BE2C (cell line): Measurements from ENCODE around the gene ARAF.

ENCODE experiments used
- DNase-seq: peaks from one replicate; pipeline ENCODE4 v3.0.0-alpha.2; 2020
- H3K27me3 ChIP-seq: fragments of 250-450 bp; sonication (Bioruptor Pico); 2 replicates; pipeline ENCODE4 v1.5.1; 2020; ENCODE audit warnings: mild to moderate bottlenecking
- H3K36me3 ChIP-seq: fragments of 250-450 bp; sonication (Bioruptor Pico); 2 replicates; pipeline ENCODE4 v1.5.1; 2020; ENCODE audit warnings: mild to moderate bottlenecking
- H3K4me1 ChIP-seq: fragments of 250-450 bp; sonication (Bioruptor Pico); 2 replicates; pipeline ENCODE4 v1.5.1; 2020
- H3K4me3 ChIP-seq: 2 replicates; pipeline ENCODE4 v1.5.1; 2011; ENCODE audit warnings: low read depth, low read length
- H3K9me3 ChIP-seq: fragments of 250-450 bp; sonication (Bioruptor Pico); 2 replicates; pipeline ENCODE4 v1.5.1; 2020
- CTCF ChIP-seq: IDR thresholded peaks from 2 replicates; pipeline ENCODE4 v1.5.1; 2012; ENCODE audit warnings: mild to moderate bottlenecking, low read depth, low read length

ARAF gene

GRCh38 chrX:47619486-47620302 lies 58.7 kb downstream of the ARAF start, which contains the start of gene SYN1:
Gene SYN1 (minus strand): TSS chrX:47619857. CDS start chrX:47619728, 129 bp downstream.
- peak; percentile 86 for DNase-seq
- peak; percentile 10; the same call in 1 of the 2 replicates for TF ChIP-seq CTCF
- H3K4me1 ChIP-seq: no peaks in the 10 kb centered on the region
- no peaks in the 10 kb centered on the region for H3K9me3 ChIP-seq
- H3K27me3 ChIP-seq: no peaks in the 10 kb centered on the region
- H3K4me3 ChIP-seq: peak within 1 kb of the TSS; percentile 55
- H3K36me3 ChIP-seq: no peaks in the 10 kb centered on the region

- DNase-seq: no peak
- H3K4me1 ChIP-seq: no peaks in the 10 kb centered on the region
- no peaks in the 10 kb centered on the region for H3K9me3 ChIP-seq
- H3K27me3 ChIP-seq: no peaks in the 10 kb centered on the region
- TF ChIP-seq CTCF: no peak
- H3K4me3 ChIP-seq: no peak overlapping the region
- H3K36me3 ChIP-seq: no peaks in the 10 kb centered on the region
Observed at GRCh38 chrX:47620303-47620685, 59.3 kb downstream of the ARAF start.
